Occipital lobe (tissue), 2 donors: ENCODE measurements around the gene TNK1. TPM values are rescaled to one million over a fixed set of nuclear protein-coding genes. Genes with fewer than 3 reads are reported as not detected.

Experiments
- DNase-seq: peaks from one replicate; lab custom pipeline; 2025; lab: John Stamatoyannopoulos, UW
- total RNA-seq: library from RNA; depleted of rRNA; stranded (reverse); fragments of >200 nt; gene quantifications from one replicate; pipeline ENCODE4 v1.2.3, GENCODE V29; 2014

TNK1 gene
- total RNA-seq, 1 donor from 2014 or later = 0.94 TPM

- DNase-seq = no peak
Measured at GRCh38 chr17:7389924-7390910, 9.3 kb downstream of the TNK1 start.

DNA sequence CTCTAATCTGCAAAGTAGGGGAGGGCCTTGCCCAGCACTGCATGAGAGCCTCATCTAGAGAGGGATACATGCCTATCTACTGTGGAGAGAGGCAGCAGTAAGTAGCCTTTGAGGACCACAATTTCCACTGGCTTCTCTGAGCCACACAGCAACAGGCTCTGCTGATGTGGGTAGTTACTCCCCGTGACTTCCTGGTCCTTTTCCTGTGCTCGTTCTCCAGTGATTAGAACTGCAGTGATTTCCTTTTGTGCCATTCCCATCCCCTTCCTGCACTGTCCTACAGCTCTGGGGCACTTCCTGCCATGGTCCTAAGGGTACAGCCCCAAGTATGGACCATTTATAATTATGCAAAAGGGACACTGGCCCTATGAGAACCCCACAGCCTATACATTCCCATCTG, 10.4 kb downstream of the TNK1 start:
- DNase-seq = no peak

DNA sequence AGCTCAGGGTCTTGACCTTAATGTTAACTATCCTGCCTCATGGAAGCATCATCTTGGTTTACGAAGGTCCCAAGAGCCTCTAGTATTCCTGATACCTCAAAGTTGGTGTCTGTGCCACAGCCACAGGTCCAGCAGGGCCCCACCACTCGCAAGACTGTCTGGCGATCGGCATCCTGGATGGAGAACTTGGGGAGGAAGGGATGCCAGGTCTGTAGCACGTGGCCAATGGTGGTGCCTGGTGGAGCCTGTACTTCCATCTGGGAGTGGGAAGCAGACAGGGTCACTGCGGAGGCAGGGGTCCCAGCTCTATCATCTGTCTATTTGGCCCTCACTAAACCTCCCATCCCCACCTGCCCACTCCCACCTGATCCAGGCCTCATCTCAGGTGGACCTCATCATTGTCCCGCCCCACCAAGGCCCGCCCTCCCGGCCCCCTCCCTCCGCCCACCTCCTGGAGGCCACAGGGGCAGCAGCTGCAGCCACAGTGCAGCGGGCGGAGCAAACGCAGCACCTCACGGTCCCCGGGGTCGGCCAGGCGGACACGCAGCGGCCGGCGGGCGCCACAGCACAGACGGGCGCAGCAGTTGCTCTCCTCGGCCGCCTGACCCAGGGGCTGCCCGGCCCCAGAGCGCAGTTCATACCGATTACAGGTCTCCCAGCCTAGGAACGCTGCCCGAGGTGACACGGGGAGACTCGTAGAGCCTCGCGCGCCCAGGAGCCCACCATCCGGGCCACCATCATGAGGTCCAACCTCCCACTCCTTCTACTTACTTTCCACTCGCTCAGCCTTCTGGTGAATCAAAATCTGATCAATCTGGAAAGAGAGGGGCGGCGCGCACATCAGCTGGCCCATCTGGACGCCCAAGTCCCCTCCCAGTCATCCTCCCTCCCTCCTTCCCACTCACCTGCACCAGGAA, 12.1 kb downstream of the TNK1 start:
- no peak for DNase-seq

DNA sequence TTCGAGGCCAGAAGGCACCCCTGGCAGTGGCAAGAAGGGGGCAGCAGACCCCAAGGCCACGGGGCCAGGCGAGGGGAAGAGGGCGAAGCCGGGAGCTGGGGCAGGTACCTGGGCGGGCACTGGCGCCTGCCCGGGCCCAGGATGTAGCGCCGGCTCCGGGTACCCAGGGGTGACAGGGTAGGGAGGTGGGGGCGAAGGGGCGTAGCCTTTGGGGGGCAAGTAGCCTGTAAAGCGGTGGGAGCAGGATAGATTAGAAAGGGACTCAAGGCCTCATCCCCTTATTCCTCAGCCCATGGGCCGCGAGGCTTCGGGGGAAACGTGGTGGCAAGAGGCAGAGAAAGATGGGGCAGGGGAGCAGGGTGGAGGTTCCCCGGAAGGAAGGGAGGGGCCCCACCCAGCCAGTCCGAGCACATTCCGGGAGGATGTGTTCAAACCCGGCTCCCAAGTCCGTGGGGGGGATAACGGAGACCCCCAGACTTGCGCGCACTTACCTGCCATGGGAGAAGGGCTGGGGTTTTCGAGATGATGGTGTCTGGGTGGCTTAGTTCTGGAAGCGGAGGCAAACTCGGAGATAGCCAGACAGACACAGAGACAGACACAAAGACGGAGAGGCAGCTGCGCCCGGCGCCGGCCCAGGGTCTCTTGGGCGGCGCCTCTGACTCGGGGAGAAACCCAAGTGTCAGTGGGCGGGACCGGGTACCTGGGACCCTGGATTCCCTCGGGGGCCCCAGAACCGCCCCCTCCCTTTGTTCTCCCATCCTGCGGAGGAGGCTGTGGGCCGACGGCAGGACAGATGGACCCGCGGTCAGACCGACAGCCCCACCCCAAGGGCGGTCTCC, 12.9 kb downstream of the TNK1 start:
- no peak for DNase-seq

DNA sequence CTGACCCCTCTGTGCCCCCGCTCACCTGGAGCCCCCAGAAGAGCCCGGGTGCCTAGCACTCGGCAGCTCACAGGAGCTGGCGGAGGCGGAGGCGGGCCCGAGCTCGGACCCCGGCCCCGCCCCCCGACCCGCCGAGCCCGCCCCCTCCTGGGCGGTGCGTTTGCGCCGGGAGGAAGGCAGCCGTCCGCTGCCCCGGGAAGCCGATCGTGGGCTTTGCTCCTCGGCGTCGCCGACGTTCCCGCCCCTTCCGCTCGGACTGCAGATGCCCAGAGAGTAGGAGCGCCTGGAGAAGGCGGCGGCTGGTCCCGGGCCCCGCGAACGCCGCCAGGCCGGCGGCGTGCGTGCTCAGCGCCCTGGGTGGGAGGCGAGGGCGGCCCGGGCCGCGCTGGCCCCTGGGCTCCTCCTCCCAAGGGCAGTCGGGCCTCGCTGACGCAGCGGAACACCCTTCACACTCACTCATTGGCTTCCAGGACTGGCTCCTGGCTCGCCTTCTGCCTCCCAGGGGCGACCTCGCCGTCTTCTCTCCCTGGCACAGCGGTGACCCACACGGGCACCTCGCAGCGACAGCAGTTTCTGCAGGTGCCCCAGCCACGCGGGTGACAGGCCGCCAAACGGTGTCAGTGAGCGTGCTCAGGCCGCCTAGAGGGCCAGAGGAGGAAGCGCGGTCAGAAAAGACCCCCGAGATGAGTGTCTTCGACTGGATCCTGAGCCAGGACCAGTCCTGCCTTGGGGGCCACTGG, 13.7 kb downstream of the TNK1 start, which contains the start of gene PLSCR3:
Gene PLSCR3 (minus strand): TSS at position 74 of the 740 bp plus-strand sequence. CDS start 415 bp downstream, outside the sequence.
- peak; percentile 76 for DNase-seq

DNA sequence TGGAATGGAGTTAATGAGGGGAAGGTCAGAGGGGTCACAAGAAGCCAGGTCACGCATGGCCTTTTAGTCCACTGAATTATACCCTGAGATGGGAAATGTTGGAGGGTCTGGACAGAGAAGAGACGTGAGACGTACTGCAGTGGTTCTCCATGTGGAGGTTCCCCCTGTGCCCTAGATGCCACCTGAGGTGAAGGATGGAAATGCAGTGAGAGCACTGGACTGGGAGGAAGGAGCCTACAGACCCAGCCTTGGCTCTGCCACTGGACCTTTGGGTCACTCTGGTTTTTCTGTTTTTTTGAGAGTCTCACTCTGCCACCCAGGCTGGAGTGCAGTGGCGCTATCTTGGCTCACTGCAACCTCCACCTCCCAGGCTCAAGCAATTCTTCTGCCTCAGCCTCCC, 15.3 kb downstream of the TNK1 start:
- DNase-seq = no peak

GRCh38 chr17:7398612-7399011, 17.7 kb downstream of the TNK1 start:
- no peak for DNase-seq

- DNase-seq = no peak
Measured at GRCh38 chr17:7403043-7403726, 22.3 kb downstream of the TNK1 start.

GRCh38 chr17:7403727-7403976, 22.8 kb downstream of the TNK1 start:
- DNase-seq = no peak

GRCh38 chr17:7403977-7404736, 23.3 kb downstream of the TNK1 start, which contains the start of gene TMEM256:
TSS of gene TMEM256 (minus strand) at chr17:7404097. CDS start at chr17:7404084, 13 bp downstream.
- DNase-seq = peak; percentile 99

- peak; percentile 74 for DNase-seq
Measured at GRCh38 chr17:7404737-7405349, 24.0 kb downstream of the TNK1 start.

GRCh38 chr17:7405350-7406234, 24.7 kb downstream of the TNK1 start:
- DNase-seq = peak; percentile 37

GRCh38 chr17:7406235-7406825, 25.4 kb downstream of the TNK1 start:
- DNase-seq = no peak

GRCh38 chr17:7407082-7407481, 26.2 kb downstream of the TNK1 start:
- DNase-seq = no peak

DNA sequence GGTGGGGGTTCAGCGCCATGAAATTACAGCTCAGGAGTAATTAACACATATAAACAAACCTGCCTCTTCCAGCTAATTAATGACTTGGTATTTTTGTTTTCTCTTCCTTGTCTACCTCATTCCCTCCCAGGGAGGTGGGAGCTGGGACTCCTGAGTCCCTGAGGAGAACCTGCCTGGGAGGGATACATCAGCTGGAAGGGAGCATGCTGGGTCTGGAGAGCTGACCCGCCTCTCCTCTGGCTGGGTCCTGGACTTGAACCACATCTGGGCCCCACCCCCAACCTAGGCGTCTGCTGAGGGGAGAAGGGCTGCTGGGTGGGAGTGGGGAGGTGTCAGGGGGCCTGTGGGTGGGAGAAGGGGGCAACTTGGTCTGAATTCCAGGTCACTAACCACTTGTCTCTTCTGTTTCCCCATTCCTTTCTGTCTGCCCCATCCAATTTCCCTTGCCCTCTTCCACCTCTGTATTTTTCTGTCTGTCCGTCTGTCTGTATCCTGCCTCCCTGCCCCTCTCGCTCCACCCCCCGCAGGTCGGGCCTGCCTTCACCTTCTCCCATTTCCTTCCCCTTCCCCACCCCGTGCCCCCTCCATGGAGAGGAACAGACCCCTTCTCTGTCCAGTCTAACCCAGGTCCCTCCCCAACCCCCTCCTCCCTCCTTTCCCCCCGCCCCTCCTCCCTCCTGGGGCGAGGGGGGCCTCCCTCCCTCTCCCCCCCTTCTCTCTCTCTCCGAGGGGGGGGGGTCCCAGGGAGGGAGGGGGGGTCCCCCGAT, 26.8 kb downstream of the TNK1 start, which contains the start of gene NLGN2:
Gene NLGN2 (plus strand): TSS at position 361 of the 767 bp plus-strand sequence. CDS start 411 bp downstream, outside the sequence.
- no peak for DNase-seq

- DNase-seq = no peak
Measured at GRCh38 chr17:7408252-7408727, 27.4 kb downstream of the TNK1 start.
